Posterior cingulate gyrus (tissue), 11 donors: ENCODE data around the gene HOGA1.
"Not testable (repeated sequence)": the region's sequence is repeated elsewhere in the genome, so short reads cannot be mapped to it uniquely, and the experiment has no call there.

Source experiments
- DNase-seq, 10 donors: peaks; one replicate each; pipeline versions ENCODE4 v3.0.0 to v3.0.0-alpha.2; 2020 to 2021; ENCODE audit warnings: mixed read lengths in 3 of 10
- intact Hi-C: fragments of 100-400 bp; cut with DNase I; formaldehyde crosslinking; loops from one replicate; pipeline ENCODE4 v1.15.1; 2023

HOGA1 gene

GRCh38 chr10:97553575-97554031 lies 30.6 kb upstream of the HOGA1 start:
- intact Hi-C loops = loop anchor here (1.0 kb wide), 1 partner anchor 90 kb away; no protein-coding TSS in a partner anchor

GRCh38 chr10:97554336-97554735 lies 29.9 kb upstream of the HOGA1 start:
- DNase-seq = peak in 2 of 10 donors; percentile 63 to 73
- intact Hi-C loops = not testable (repeated sequence)

More at GRCh38 chr10:97553575-97554031, 30.6 kb upstream of the HOGA1 start:
- DNase-seq = peak in 9 of 10 donors; percentile 50 to 96 (median 76)

- peak in 1 of 10 donors; percentile 2 for DNase-seq
- intact Hi-C loops = not testable (repeated sequence)
Measured at GRCh38 chr10:97555541-97555940, 28.6 kb upstream of the HOGA1 start.

GRCh38 chr10:97560731-97561381 lies 23.3 kb upstream of the HOGA1 start:
- peak in 3 of 10 donors; percentile 14 to 39 (median 39) for DNase-seq
- intact Hi-C loops = not testable (repeated sequence)

GRCh38 chr10:97561386-97562077 lies 22.7 kb upstream of the HOGA1 start:
- peak in 1 of 10 donors; percentile 15 for DNase-seq
- intact Hi-C loops = not testable (repeated sequence)

- DNase-seq, intact Hi-C loops: not testable (repeated sequence)
Measured at GRCh38 chr10:97562329-97562728, 21.9 kb upstream of the HOGA1 start.

- DNase-seq = peak in 1 of 10 donors; percentile 4
- intact Hi-C loops = no loop called here
Measured at GRCh38 chr10:97563337-97563736, 20.9 kb upstream of the HOGA1 start.

- DNase-seq = no peak
- intact Hi-C loops = no loop called here
Measured at GRCh38 chr10:97564776-97565175, 19.4 kb upstream of the HOGA1 start.

GRCh38 chr10:97566336-97566996 lies 17.7 kb upstream of the HOGA1 start:
- DNase-seq = peak in 1 of 10 donors; percentile 15
- intact Hi-C loops = no loop called here

GRCh38 chr10:97567891-97568290 lies 16.3 kb upstream of the HOGA1 start:
- DNase-seq = peak in 2 of 10 donors; percentile 59 to 76
- intact Hi-C loops = no loop called here

- DNase-seq = peak in 2 of 10 donors; percentile 73
- intact Hi-C loops = loop anchor here (5.0 kb wide), 2 partner anchors 42 to 167 kb away; partner anchors contain the start of gene ZFYVE27
Measured at GRCh38 chr10:97570146-97570788, 13.9 kb upstream of the HOGA1 start.

GRCh38 chr10:97570789-97571471 lies 13.3 kb upstream of the HOGA1 start:
- DNase-seq = peak in 8 of 10 donors; percentile 35 to 91 (median 60)
- intact Hi-C loops = loop anchor here (5.0 kb wide), 2 partner anchors 41 to 166 kb away; partner anchors contain the start of gene ZFYVE27

- DNase-seq = peak in 1 of 10 donors; percentile 66
- intact Hi-C loops = loop anchor here (5.0 kb wide), 2 partner anchors 41 to 166 kb away; partner anchors contain the start of gene ZFYVE27
Measured at GRCh38 chr10:97571622-97572021, 12.6 kb upstream of the HOGA1 start.

GRCh38 chr10:97572214-97572989 lies 11.8 kb upstream of the HOGA1 start, which contains the start of gene ANKRD2:
Gene ANKRD2 (plus strand): TSS chr10:97572779. CDS start chr10:97572789, 10 bp downstream.
- intact Hi-C loops = loop anchor here (5.0 kb wide), 2 partner anchors 40 to 165 kb away; partner anchors contain the start of gene ZFYVE27
- DNase-seq = peak; percentile 61 to 96 (median 81)

- intact Hi-C loops = loop anchor here (5.0 kb wide), 2 partner anchors 39 to 164 kb away; partner anchors contain the start of gene ZFYVE27
- peak in 2 of 10 donors; percentile 25 to 62 for DNase-seq
Measured at GRCh38 chr10:97573021-97573420, 11.2 kb upstream of the HOGA1 start.

- DNase-seq = peak in 2 of 10 donors; percentile 12 to 14
- intact Hi-C loops = loop anchor here (5.0 kb wide), 2 partner anchors 39 to 164 kb away; partner anchors contain the start of gene ZFYVE27
Measured at GRCh38 chr10:97573672-97574071, 10.5 kb upstream of the HOGA1 start.

- intact Hi-C loops = loop anchor here (5.0 kb wide), 2 partner anchors 38 to 163 kb away; partner anchors contain the start of gene ZFYVE27
- peak in 2 of 10 donors; percentile 36 to 75 for DNase-seq
Measured at GRCh38 chr10:97574374-97575126, 9.6 kb upstream of the HOGA1 start.
